ENCODE measurements around the gene SRGAP3. TPM values are rescaled to one million over a fixed set of nuclear protein-coding genes. Genes with fewer than 3 reads are reported as not detected.

The SRGAP3 gene
- total RNA-seq, 2 experiments from 2014 or later: 2.8 to 3.2 TPM

DNA sequence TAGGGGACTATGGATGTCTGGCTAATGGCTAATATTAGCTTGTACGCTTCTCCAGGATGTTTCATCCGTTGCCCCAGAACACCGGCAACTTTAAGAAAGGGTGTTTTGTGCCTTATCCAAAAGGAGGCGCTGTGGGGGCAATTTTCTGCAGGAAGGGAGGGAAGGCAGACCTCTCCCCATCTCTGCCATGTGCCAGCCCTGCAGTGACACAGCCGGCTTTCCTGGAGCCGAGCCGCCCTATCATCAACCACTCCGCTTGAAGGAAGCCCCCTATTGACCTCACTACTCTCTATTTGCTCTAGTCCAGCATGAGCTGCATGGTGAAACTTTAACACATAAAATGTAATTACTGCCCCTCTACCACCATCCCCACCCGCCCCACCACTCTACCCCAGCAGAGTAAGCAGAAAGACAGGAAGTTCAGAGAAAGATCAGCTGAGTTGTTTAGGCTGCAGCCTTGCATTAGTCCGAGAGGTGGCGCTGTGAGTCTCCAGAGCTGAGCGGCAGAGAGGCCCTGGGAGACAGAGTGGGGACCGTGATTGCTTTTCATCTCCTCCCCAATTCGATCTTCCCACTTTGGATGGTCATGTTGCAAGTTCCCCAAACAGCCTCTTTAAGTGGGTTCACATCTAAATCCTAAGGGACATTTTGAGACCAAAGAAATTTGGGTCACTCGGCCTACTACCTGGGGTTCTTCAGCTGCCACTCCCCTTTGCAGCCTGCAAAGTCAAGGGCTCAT lies 261.6 kb downstream of the SRGAP3 start:
- H3K27me3 Mint-ChIP-seq: no peaks in the 10 kb centered on the region
- H3K4me3 Mint-ChIP-seq: no peak overlapping the region

GRCh38 chr3:8987226-8987625 lies 262.2 kb downstream of the SRGAP3 start:
- intact Hi-C loops (cut with DNase I, micrococcal nuclease): no loop called here
- TF ChIP-seq, protein P1, sequence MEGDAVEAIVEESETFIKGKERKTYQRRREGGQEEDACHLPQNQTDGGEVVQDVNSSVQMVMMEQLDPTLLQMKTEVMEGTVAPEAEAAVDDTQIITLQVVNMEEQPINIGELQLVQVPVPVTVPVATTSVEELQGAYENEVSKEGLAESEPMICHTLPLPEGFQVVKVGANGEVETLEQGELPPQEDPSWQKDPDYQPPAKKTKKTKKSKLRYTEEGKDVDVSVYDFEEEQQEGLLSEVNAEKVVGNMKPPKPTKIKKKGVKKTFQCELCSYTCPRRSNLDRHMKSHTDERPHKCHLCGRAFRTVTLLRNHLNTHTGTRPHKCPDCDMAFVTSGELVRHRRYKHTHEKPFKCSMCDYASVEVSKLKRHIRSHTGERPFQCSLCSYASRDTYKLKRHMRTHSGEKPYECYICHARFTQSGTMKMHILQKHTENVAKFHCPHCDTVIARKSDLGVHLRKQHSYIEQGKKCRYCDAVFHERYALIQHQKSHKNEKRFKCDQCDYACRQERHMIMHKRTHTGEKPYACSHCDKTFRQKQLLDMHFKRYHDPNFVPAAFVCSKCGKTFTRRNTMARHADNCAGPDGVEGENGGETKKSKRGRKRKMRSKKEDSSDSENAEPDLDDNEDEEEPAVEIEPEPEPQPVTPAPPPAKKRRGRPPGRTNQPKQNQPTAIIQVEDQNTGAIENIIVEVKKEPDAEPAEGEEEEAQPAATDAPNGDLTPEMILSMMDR (IDR thresholded peaks at IDR 0.05): no peak
- ChIA-PET CTCF (interaction anchor here (0.6 to 2.1 kb wide), 4 partner anchors 16 to 316 kb away, joined by 3 to 13 read pairs (median 3); no protein-coding TSS in a partner anchor), POLR2A (no interaction called here)
- Mint-ChIP-seq H3K36me3 (ENCODE audit: low read depth) (no peaks in the 10 kb centered on the region), H3K9me3 (no peaks in the 10 kb centered on the region), H3K27ac (no peak overlapping the region), H3K4me1 (ENCODE audit: low read depth) (peaks cover 5% of the 10 kb centered on the region), H3K27me3 (no peaks in the 10 kb centered on the region), H3K4me3 (no peak overlapping the region)
- no peaks in the 10 kb centered on the region for H3K36me3 ChIP-seq (ENCODE audit: insufficient read depth, low read length)
- H3K4me1 ChIP-seq (ENCODE audit: insufficient read depth, low read length): peaks cover 4% of the 10 kb centered on the region
- H3K27ac ChIP-seq (ENCODE audit: low read depth in 1 of 2, low read length in 2 of 2): no peak overlapping the region
- H3K9me3 ChIP-seq (ENCODE audit: control insufficient read depth in 1 of 2, insufficient read depth in 1 of 2, low read length in 2 of 2): peaks cover 0 to 7% of the 10 kb centered on the region in 2 experiments
- no peak for DNase-seq
- H3K27me3 ChIP-seq (ENCODE audit: control insufficient read depth in 1 of 2, insufficient read depth in 2 of 2, low read length in 2 of 2): no peaks in the 10 kb centered on the region
- no peak overlapping the region for H3K4me3 ChIP-seq (ENCODE audit: low read length)
- ATAC-seq (ENCODE audit: poor library complexity): no peak

More for the DNA sequence above, 261.6 kb downstream of the SRGAP3 start:
- Histone ChIP-seq H3K9me3 (ENCODE audit: control insufficient read depth in 1 of 2, insufficient read depth in 1 of 2, low read length in 2 of 2) (peaks cover 0 to 7% of the 10 kb centered on the region in 2 experiments), H3K27ac (ENCODE audit: low read depth in 1 of 2, low read length in 2 of 2) (no peak overlapping the region), H3K27me3 (ENCODE audit: control insufficient read depth in 1 of 2, insufficient read depth in 2 of 2, low read length in 2 of 2) (no peaks in the 10 kb centered on the region), H3K4me3 (ENCODE audit: low read length) (no peak overlapping the region), H3K36me3 (ENCODE audit: insufficient read depth, low read length) (no peaks in the 10 kb centered on the region), H3K4me1 (ENCODE audit: insufficient read depth, low read length) (peaks cover 4% of the 10 kb centered on the region)
- DNase-seq (peak in 13 of 14 experiments; percentile 10 to 78 (median 47)), ATAC-seq (ENCODE audit: poor library complexity) (peak; percentile 96)
- no peaks in the 10 kb centered on the region for H3K36me3 Mint-ChIP-seq (ENCODE audit: low read depth)
- ChIA-PET POLR2A (interaction anchor here (0.5 kb wide), 1 partner anchor 570 kb away, joined by 3 read pairs; no protein-coding TSS in a partner anchor), CTCF (interaction anchor here (0.6 to 2.1 kb wide), 7 partner anchors 16 to 392 kb away, joined by 3 to 13 read pairs (median 3); no protein-coding TSS in a partner anchor)
- H3K27ac Mint-ChIP-seq: no peak overlapping the region
- no peaks in the 10 kb centered on the region for H3K9me3 Mint-ChIP-seq
- TF ChIP-seq, protein P1 (IDR thresholded peaks at IDR 0.05): peak; percentile 58
- intact Hi-C loops (cut with DNase I, micrococcal nuclease): loop anchor here in 1 of 2 experiments (1.0 kb wide), 2 partner anchors 17 to 314 kb away; no protein-coding TSS in a partner anchor
- peaks cover 5% of the 10 kb centered on the region for H3K4me1 Mint-ChIP-seq (ENCODE audit: low read depth)

GRCh38 chr3:8986741-8987140 lies 262.7 kb downstream of the SRGAP3 start:
- peaks cover 5% of the 10 kb centered on the region for H3K4me1 Mint-ChIP-seq (ENCODE audit: low read depth)
- CTCF ChIA-PET: interaction anchor here (2.1 kb wide), 1 partner anchor 316 kb away, joined by 13 read pairs; no protein-coding TSS in a partner anchor
- Histone ChIP-seq H3K27me3 (ENCODE audit: control insufficient read depth in 1 of 2, insufficient read depth in 2 of 2, low read length in 2 of 2) (no peaks in the 10 kb centered on the region), H3K4me1 (ENCODE audit: insufficient read depth, low read length) (peaks cover 4% of the 10 kb centered on the region), H3K27ac (ENCODE audit: low read depth in 1 of 2, low read length in 2 of 2) (no peak overlapping the region), H3K9me3 (ENCODE audit: control insufficient read depth in 1 of 2, insufficient read depth in 1 of 2, low read length in 2 of 2) (peaks cover 0 to 7% of the 10 kb centered on the region in 2 experiments), H3K4me3 (ENCODE audit: low read length) (no peak overlapping the region), H3K36me3 (ENCODE audit: insufficient read depth, low read length) (no peaks in the 10 kb centered on the region)
- H3K27ac Mint-ChIP-seq: no peak overlapping the region
- H3K9me3 Mint-ChIP-seq: no peaks in the 10 kb centered on the region
- no peak for DNase-seq
- ATAC-seq (ENCODE audit: poor library complexity): no peak
- POLR2A ChIA-PET: no interaction called here
- H3K36me3 Mint-ChIP-seq (ENCODE audit: low read depth): no peaks in the 10 kb centered on the region
- H3K27me3 Mint-ChIP-seq: no peaks in the 10 kb centered on the region
- intact Hi-C loops (cut with DNase I, micrococcal nuclease): no loop called here
- TF ChIP-seq, protein P1 (IDR thresholded peaks at IDR 0.05): no peak
- H3K4me3 Mint-ChIP-seq: no peak overlapping the region
